GM19455 (cell line): Measurements from ENCODE around the gene IER2.
A peak's percentile ranks its signal among the peaks of the same experiment; 100 is the strongest.

ENCODE experiments used
- ATAC-seq: cut with Tn5 transposase; IDR thresholded peaks from one replicate; pipeline ENCODE4 v1.9.1; 2021; ENCODE audit not compliant: unreplicated experiment

The IER2 gene, protein sequence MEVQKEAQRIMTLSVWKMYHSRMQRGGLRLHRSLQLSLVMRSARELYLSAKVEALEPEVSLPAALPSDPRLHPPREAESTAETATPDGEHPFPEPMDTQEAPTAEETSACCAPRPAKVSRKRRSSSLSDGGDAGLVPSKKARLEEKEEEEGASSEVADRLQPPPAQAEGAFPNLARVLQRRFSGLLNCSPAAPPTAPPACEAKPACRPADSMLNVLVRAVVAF

DNA sequence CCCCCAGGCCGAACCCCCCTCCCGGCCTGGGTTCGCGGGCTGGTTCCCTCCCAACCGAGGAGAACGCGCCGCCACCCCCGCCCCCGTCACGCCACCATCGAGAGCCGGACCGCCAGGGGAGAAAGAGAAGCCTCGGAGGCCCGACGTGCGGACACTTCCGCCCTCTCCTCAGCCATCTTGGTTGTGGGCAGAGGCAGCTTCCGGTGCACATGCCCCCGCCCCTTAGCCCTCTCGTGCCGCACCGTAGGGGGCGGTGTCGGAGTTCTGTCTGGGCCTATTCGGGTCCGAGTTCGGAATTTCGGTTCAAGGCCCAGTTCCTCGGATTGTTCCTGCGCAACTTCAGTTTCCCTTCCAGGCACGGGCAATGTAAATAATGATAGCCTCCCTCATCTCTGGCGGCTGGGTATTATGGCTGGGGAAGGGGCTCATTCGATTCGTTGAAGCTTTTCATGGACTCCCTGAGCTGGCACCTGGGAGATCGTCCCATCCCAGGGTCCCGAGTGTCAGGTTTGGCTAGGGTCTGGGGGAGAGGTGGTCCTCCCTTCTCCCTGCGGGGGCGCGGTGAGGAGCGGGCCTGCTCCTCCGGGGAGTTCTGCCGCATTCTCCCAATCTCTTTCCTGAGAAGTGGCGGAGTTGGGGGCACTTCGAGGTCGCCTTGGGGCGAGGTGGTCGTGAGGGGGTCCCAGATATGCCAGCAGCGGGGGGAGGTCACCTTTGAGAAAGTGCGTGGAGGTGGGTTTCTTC lies at the start of gene IER2, which contains the start of gene STX10:
IER2 (plus strand) TSS at position 225 of the 744 bp plus-strand sequence. CDS start 2,776 bp downstream, outside the sequence.
STX10 (minus strand) TSS at position 189 of the 744 bp plus-strand sequence. CDS start 202 bp downstream, outside the sequence.
- no peak for ATAC-seq

DNA sequence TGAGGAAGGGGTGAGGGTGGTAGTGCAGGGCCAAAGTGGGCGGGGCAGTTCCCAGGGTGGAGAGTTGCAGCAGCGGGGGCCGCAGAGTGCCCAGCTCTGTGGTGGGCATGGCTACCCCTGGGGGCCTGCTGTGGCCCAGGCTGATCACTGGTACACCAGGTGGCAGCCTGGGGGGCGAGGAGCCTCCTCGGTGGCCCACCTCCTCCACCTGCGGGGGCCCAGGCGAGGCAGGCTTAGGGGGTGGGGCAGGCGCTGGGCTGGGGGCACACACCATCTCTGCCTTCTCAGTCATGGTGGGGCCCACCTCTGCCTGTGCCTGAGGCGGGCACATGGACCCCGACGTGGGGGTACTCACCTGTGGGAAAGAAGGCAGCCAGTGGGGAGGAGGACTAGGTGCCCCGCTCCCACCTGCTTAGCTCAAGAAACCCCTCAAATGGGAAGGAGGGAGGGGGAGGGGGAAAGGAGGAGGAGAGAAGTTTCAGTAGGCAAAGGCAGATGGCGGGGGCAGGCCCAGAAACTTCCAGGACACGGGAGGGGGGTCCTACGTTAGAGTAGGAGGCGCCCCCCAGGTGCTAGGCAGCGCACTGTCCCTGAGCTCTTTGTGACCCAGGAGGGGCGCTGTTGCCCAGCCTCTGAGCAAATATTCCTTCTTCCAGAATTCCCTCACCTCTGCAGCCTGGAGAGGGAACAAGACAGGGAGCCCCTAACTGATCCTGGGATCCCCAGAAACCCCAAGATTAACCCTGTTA lies 49.2 kb upstream of the IER2 start:
- ATAC-seq = no peak

DNA sequence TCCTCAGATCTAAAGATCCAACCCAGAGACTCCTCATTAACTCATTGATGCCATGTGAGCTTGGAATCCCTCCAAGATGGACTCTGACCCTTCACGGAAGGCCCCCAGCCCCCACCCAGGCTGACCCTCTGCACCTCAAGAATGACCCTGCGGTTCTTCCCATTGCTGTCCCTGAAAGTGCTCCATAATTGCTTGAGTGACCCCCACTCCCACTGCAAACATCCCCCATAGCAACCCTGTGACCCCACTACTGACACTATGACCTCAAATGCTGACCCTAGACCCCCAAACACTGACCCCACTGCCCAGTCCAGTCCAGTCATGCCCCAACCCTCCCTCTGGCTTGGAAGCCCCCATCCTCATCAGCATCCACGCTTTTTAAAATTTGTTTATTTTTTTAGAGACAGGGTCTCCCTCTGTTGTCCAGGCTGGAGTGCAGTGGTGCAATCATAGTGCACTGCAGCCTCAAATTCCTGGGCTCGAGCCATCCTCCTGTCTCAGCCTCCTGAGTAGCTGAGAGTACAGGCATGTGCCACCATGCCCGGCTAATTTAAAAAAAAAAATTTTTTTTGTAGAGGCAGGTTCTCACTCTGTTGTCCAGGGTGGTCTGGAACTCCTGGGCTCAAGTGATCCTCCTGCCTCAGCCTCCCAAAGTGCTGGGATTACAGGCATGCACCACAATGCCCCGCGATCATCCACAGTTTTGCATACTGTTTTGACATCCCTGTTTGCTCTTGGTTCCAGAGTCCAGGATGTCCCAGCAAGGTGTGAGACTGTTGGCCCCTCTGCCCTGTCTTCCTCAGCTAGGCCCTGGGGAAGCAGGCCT lies 48.4 kb upstream of the IER2 start:
- no peak for ATAC-seq

DNA sequence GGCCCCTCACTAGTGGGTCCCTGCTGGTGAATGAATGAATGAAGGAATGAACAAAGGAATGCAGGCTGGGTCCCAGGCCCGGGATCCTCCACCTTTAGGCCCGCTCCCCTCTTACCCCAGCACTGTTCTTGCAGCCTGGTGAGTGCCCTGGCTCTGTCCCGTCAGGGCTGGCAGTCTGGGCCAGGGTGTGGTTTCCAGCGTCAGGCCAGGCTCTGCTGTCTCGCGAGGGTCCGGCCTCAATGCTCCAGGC lies 47.9 kb upstream of the IER2 start:
- ATAC-seq = no peak

DNA sequence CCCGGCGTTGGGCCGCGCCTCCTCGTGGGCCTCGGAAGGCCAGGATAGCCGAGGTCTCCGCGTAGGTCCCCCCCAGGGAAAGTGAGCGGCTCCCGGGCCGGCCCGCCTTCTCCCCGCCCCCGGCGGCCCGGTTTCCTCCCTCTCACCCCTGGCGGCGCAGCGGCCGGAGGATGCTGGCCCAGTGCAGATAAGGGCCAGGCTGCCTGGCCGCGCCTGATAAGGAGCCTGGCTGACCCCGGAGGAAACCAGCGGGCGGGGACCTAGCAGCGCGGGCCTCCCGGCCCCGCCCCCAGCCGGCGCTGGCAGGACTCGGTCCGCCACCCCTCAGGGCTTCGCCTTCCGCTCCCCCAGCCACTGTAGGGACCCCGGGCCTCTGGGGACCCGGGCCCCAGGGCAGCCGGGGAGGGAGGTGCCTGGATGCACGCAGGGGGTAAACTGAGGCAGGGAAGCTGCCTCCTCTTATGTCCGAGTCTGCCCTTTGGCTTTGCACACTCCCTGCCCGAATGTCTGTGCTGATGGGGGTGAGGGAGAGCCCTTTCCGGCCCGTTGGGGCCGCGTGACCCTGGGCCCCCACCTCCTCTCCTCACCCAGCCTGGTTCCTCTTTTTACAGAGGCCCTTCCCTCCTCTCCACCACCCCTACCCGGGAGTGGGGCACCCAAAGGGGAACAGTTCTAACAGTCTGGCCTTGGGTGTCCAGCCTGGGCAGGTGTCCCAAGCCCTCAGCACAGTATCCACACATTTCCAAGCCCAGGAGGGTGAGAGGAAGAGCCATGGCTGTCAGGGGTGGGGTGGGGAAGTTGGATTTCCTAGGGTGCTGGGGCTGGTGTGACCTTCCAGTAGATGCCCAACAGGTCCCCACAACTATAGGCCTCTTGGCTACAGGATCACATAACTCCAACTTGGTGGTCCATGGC lies 47.3 kb upstream of the IER2 start, which contains the start of gene LYL1:
LYL1 (minus strand) TSS at position 193 of the 915 bp plus-strand sequence. CDS start 1,687 bp downstream, outside the sequence.
- ATAC-seq = no peak

DNA sequence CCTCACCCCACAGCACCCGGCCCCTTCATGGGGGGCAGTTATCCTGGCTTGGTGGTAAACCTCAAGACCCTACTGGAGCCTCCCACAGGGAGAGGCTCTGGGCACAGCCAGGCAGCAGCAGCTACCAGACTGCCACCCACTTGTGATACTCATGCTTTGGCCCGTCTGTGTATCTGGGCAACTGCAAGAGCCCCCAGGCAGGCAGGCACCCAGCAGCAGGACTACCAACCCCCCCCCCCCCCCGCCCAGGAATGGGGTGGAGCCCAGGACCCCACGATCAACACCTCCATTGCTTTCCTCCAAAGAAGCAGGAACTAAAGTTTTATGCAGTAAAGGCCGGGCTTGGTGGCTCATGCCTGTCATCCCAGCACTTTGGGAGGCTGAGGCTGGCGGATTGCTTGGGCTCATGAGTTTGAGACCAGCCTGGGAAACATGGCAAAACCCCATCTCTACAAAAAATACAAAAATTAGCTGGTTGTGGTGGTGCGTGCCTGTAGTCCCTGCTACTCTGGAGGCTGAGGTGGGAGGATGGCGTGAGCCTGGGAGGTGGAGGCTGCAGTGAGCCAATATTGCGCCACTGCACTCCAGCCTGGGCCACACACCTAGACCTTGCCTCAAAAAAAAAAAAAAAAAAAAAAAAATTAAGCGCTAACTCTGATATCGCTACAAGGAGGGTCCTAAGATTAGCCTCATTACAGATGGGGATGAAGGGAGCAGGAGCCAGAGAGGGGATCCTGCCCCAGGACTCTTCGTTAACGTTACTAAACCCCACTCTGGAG lies 46.4 kb upstream of the IER2 start:
- ATAC-seq = no peak

DNA sequence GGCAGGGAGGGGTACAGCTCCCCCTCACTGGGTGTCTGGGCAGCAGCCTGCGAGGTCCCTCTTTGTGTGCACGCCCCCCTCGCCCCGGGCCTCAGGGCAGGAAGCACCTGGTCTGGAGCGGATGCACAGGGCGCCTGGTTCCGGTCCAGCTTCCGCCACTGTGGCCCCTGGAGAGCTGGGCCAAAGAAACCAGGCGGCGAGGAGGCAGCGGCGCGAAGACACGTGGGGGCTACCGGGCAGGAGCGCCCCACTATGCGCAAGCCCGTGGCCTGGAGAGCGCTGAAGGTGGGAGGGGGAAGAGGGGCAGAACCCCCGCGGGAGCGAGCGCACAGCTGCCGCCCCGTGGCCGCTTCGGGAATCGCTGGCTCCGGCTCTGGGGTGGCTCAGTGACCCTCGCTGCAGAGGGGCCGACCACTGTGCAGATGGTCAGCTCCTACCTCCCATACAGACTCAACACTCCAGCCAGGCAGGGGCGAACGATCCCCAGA lies 45.8 kb upstream of the IER2 start:
- ATAC-seq = peak; percentile 34

DNA sequence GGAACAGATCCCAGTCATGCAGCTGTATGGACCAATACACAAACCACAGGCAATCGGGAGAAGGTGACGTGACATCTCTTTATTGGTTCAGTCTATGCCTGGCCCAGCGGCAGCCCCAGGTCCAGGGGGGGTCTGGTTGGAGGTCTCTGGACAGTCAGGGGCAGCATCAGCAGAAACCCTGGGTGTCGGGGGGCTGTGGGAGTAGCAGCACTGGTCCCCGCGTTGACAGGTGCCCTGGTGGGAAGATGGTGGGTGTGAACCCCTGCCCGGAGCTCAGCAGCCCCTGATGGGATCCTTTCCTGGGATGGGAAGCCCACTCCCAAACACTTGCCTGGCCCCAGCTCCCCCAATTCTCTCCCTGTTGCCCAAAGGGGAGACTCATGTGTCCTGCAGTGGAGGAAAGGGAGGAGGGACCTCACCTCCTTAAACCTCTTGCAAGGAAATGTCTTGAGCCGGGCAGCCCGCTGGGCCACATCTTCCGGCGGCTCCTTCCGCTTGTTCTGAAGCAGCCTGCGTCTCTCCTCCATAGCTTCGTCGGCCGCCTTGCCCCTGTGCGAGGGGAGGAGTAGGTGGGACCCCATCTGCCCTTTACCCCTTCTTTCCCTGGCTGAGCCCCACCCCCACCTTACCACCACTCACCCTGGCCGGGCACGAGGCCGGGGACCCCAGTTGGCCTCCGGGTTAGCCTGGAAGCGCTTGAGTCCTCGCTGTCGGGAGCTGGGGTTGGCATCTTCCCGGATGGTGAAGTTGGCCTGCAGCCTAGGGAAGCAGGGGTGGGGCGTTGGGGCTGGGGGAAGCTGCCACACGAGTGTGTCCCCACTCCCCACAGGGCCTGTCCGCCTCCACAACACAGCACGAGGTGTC lies 45.1 kb upstream of the IER2 start:
- peak; percentile 11 for ATAC-seq

DNA sequence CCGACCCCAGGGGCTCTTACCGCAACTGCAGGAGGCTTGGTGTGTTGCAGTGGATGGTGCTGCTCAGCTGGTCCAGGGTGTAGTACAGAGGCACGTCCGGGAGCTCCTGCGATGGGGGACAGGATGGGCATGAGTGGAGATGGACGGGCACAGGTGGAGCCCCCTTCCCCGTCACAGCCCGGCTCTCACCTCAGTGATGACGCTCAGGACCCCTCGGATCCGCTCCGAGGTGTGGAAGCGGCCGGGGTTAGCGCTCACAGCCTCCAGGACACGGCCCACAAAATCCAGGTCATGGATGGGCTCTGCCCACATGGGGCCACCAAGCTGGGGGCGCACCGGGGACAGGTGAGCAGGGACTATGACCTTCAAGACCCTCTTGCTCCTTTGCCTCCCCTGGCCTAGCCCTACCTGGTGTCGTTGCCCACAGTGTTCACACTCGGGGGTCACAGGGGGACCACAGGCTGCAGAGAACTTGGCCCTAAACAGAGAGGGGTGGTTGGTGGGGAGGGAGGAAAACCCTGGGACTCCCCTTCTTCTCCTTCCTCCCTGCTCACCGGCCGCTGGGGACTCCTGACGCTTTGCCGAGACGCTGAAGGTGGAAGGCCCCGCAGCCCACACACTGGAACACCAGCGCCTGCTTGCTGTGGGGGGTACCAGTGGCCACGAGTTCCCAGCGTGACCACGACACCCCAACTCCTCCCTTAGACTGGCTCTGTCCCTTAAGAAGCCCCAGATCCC lies 40.7 kb upstream of the IER2 start:
- ATAC-seq = no peak

DNA sequence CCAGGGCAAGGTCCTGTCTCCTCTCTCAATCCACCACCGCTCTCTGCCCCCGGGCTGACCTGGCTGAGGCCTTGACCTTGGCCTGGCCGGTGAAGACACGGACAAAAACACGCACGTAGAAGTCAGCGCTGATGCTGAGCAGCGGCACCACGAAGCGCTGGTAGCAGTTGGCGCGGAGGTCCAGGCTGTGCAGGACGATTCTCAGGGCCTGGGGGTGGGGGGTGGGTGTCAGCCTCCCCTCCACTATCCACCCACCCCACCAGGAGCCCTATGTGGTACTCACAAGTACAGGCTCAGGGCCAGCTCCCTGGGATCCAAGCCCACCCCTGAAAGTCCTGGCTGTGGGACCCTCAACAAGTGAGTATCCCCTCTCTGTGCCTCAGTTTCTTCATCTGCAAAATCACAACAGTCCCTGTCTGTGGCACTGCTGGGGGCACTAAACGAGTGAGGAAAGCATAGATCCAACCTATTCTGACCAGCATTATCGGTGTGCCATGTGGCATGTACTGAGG lies 40.1 kb upstream of the IER2 start:
- no peak for ATAC-seq

DNA sequence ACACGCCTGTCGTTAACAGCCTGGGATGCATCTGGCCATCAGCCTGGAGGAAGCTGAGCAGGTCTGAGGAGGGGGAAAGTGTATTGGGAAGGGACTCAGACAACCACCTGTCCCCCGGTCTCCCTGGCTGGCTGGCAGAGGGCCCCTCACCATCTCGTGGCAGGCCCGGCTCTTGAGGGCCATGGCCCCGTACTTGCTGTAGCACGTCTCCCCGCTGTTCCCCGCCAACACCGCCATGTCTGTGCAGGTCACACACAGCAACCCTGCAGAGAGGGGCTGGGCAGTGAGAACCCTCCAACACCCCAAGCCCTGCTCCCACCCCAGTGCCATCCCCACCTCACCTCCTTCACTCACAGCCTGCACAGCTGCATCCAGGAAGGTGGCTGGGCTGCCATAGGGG lies 37.7 kb upstream of the IER2 start:
- ATAC-seq = no peak

DNA sequence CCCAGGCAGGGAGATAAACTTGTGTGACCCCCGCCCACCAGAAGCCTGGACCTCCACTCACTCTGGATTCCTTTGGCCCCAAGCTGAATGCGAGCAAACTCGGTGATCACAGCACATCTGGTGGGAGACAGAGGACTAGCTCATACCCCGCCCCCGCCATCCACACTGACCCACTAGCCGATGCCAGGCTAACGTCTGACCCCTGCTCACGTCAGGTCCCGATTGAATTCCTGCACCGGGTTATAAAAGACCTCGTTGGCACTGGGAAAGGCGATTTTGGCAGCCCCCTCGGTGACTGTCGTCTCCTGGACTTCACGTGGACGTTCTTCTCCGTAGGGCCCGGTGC lies 34.3 kb upstream of the IER2 start:
- no peak for ATAC-seq

DNA sequence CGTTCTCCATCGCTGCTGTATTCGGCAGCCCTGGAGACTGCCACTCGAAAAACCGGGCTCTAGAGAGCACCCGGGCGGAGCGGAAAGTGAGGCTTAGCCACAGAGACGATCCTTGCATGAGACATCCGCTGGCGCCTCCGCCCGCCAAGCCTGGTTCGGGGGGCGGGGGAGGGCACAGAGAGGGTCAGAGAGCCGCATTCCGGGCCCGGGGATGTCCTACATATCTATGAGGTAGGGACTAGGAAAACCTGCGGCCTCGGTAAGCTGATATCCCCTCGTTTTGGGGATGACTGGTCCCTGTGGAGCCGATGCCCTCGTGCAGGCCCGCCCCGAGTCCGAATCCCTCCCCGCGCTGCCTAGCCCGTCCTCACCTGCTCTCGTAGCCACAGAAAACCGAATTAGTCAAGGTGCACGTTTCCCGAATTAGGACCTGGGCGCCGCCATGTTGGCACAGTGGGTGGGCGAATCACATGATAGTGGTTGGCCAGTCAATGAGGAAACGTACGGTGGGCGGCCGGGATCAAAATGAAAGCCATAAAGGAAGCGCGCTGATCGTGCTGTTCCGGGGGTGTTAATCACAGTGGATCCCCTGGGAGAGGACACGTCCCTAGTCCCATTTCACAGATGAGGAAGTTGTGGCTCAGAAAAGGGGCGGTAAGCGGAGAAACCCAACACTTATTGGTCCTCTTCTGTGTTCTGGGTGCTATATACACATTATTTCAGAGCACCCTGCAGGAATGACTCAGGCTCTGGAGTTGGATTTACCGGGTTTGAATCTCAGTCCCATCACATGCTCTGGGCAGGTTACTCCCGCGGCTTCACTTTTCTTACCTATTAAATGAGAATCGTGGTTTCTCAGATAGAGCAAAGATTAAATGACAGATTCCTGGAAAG lies 33.7 kb upstream of the IER2 start, which contains the start of gene TRMT1:
TRMT1 (minus strand) TSS at position 459 of the 894 bp plus-strand sequence; CDS start at position 118, 341 bp downstream.
- ATAC-seq = peak; percentile 53

DNA sequence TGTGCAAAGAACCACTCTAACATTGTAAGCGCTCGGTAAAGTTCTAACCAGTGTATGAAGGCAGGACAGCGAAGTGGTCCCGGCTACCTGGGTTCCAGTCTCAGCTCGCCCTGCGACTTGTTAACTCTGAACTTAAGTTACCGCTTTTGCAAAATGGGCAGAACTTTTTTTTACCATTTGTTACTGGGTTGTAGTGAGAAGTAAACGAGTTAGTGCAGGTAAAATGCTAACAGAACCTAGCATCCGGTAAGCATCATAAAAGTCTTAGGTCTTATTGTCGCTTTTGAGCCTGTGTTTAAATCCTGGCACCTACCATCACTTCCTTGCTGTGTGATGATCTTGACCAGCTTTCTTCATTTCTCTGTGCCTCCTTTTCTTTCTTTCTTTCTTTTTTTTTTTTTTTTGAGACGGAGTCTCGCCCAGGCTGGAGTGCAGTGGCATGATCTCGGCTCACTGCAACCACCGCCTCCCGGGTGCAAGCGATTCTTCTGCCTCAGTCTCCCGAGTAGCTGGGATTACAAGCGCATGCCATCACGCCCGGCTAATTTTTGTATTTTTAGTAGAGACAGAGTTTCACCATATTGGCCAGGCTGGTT lies 32.9 kb upstream of the IER2 start:
- ATAC-seq = no peak

DNA sequence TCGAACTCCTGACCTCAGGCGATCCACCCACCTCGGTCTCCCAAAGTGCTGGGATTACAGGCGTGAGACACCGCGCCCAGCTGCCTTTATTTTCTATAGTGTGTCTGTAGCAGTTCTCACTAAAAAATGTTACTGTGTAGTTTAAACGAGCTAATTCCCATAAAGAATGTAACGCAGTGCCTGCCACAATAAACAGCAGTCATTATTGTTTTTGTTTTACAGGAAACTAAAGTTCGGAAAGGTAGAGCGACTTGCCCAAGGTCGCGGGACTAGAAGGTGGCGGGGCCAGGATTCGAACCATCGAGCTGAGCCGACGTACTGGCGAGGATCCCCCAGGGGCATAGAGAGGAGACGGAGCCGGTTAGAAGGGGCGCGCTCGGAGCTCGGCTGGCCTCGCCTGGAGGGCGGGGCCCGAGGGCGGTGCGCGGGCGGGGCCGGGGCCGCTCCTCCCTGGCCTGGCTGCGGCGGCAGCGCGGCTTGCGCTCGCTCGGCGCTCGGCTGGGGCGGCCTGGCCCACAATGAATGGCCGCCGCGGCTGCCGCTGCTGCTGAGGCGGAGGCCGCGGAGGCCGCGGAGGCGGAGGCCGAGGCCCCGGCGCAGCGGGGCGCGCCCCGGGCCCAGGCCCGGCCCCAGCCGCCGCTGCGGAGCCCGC lies 32.3 kb upstream of the IER2 start, which contains the start of gene NACC1:
NACC1 (plus strand) TSS at position 493 of the 652 bp plus-strand sequence. CDS start 16,944 bp downstream, outside the sequence.
- no peak for ATAC-seq
